SJSA1 (cell line): ENCODE measurements around the gene CNOT6. TPM values are rescaled to one million over a fixed set of nuclear protein-coding genes. Genes with fewer than 3 reads are reported as not detected.
A peak's percentile ranks its signal among the peaks of the same experiment; 100 is the strongest.
"Not testable (repeated sequence)": the region's sequence is repeated elsewhere in the genome, so short reads cannot be mapped to it uniquely, and the experiment has no call there.

Source experiments
- DNase-seq, 2 experiments: peaks; one replicate each; pipeline ENCODE4 v3.0.0-alpha.2; 2015 to 2020; ENCODE audit warnings: low spot score in 2 of 2, low read depth in 1 of 2
- H3K27ac ChIP-seq: fragments of 250-450 bp; sonication (Bioruptor Pico); 2 replicates; pipeline ENCODE4 v1.5.1; 2020; ENCODE audit warnings: mild to moderate bottlenecking, moderate library complexity
- H3K27me3 ChIP-seq: fragments of 250-450 bp; sonication (Bioruptor Pico); replicated peaks from 2 replicates; pipeline ENCODE4 v1.5.1; 2020; ENCODE audit warnings: mild to moderate bottlenecking, moderate library complexity
- H3K36me3 ChIP-seq: fragments of 250-450 bp; sonication (Bioruptor Pico); 2 replicates; pipeline ENCODE4 v1.5.1; 2020; ENCODE audit warnings: mild to moderate bottlenecking
- H3K4me1 ChIP-seq: fragments of 250-450 bp; sonication (Bioruptor Pico); replicated peaks from 2 replicates; pipeline ENCODE4 v1.6.1; 2021; ENCODE audit warnings: mild to moderate bottlenecking
- H3K4me3 ChIP-seq: fragments of 250-450 bp; sonication (Bioruptor Pico); 2 replicates; pipeline ENCODE4 v1.5.1; 2020; ENCODE audit warnings: mild to moderate bottlenecking
- H3K9me3 ChIP-seq: fragments of 250-450 bp; sonication (Bioruptor Pico); replicated peaks from 2 replicates; pipeline ENCODE4 v1.5.1; 2020; ENCODE audit warnings: mild to moderate bottlenecking
- total RNA-seq: library from RNA; depleted of rRNA; stranded (reverse); fragments of >200 nt; shearing (Covaris generic); gene quantifications from 2 replicates; pipeline ENCODE4 v1.2.3, GENCODE V29; 2014

CNOT6 gene
- total RNA-seq, 1 experiment from 2014 or later: 20.1 TPM

- Histone ChIP-seq H3K4me1 (no peaks in the 10 kb centered on the region), H3K36me3 (peaks cover 9% of the 10 kb centered on the region), H3K4me3 (no peak overlapping the region), H3K27ac (no peak overlapping the region), H3K9me3 (no peaks in the 10 kb centered on the region), H3K27me3 (no peaks in the 10 kb centered on the region)
- no peak for DNase-seq
Measured at GRCh38 chr5:180515294-180515693, 21.1 kb downstream of the CNOT6 start.

GRCh38 chr5:180515974-180516373, 21.8 kb downstream of the CNOT6 start:
- H3K4me3 ChIP-seq, H3K36me3 ChIP-seq, H3K27me3 ChIP-seq, H3K4me1 ChIP-seq, H3K9me3 ChIP-seq, H3K27ac ChIP-seq, DNase-seq: not testable (repeated sequence)

- Histone ChIP-seq H3K4me3 (no peak overlapping the region), H3K36me3 (peaks cover 9% of the 10 kb centered on the region), H3K4me1 (no peaks in the 10 kb centered on the region), H3K27me3 (no peaks in the 10 kb centered on the region), H3K27ac (no peak overlapping the region), H3K9me3 (no peaks in the 10 kb centered on the region)
- DNase-seq: no peak
Measured at GRCh38 chr5:180516440-180516839, 22.3 kb downstream of the CNOT6 start.

GRCh38 chr5:180519098-180519497, 24.9 kb downstream of the CNOT6 start:
- H3K36me3 ChIP-seq: peaks cover 9% of the 10 kb centered on the region
- no peak for DNase-seq
- H3K4me1 ChIP-seq: peaks cover 3% of the 10 kb centered on the region
- H3K9me3 ChIP-seq: no peaks in the 10 kb centered on the region
- no peak overlapping the region for H3K27ac ChIP-seq
- no peak overlapping the region for H3K4me3 ChIP-seq
- no peaks in the 10 kb centered on the region for H3K27me3 ChIP-seq

- Histone ChIP-seq H3K27me3 (no peaks in the 10 kb centered on the region), H3K9me3 (no peaks in the 10 kb centered on the region), H3K36me3 (peaks cover 6% of the 10 kb centered on the region), H3K27ac (no peak overlapping the region), H3K4me1 (peaks cover 3% of the 10 kb centered on the region), H3K4me3 (no peak overlapping the region)
- DNase-seq: no peak
Measured at GRCh38 chr5:180521101-180521500, 26.9 kb downstream of the CNOT6 start.

- DNase-seq: no peak
- Histone ChIP-seq H3K36me3 (peaks cover 6% of the 10 kb centered on the region), H3K27me3 (no peaks in the 10 kb centered on the region), H3K27ac (no peak overlapping the region), H3K9me3 (no peaks in the 10 kb centered on the region), H3K4me1 (peaks cover 3% of the 10 kb centered on the region), H3K4me3 (no peak overlapping the region)
Measured at GRCh38 chr5:180521591-180521990, 27.4 kb downstream of the CNOT6 start.

GRCh38 chr5:180522330-180522729, 28.2 kb downstream of the CNOT6 start:
- H3K27ac ChIP-seq: no peak overlapping the region

GRCh38 chr5:180523629-180524466, 29.7 kb downstream of the CNOT6 start:
- peaks cover 3% of the 10 kb centered on the region for H3K4me1 ChIP-seq
- H3K9me3 ChIP-seq: no peaks in the 10 kb centered on the region
- no peak overlapping the region for H3K4me3 ChIP-seq
- DNase-seq: no peak
- H3K27ac ChIP-seq: no peak overlapping the region
- no peaks in the 10 kb centered on the region for H3K27me3 ChIP-seq
- peaks cover 15% of the 10 kb centered on the region for H3K36me3 ChIP-seq

More at GRCh38 chr5:180522330-180522729, 28.2 kb downstream of the CNOT6 start:
- DNase-seq: peak in 1 of 2 experiments; percentile 10
- Histone ChIP-seq H3K36me3 (peaks cover 10% of the 10 kb centered on the region), H3K27me3 (no peaks in the 10 kb centered on the region), H3K4me1 (peaks cover 3% of the 10 kb centered on the region), H3K9me3 (no peaks in the 10 kb centered on the region), H3K4me3 (no peak overlapping the region)

GRCh38 chr5:180525399-180525798, 31.2 kb downstream of the CNOT6 start:
- H3K4me3 ChIP-seq: no peak overlapping the region
- H3K27ac ChIP-seq: no peak overlapping the region
- H3K9me3 ChIP-seq: no peaks in the 10 kb centered on the region
- H3K4me1 ChIP-seq: peaks cover 3% of the 10 kb centered on the region
- H3K36me3 ChIP-seq: peaks cover 23% of the 10 kb centered on the region
- H3K27me3 ChIP-seq: no peaks in the 10 kb centered on the region
- no peak for DNase-seq

- Histone ChIP-seq H3K4me1 (peaks cover 3% of the 10 kb centered on the region), H3K9me3 (no peaks in the 10 kb centered on the region), H3K4me3 (no peak overlapping the region), H3K36me3 (peaks cover 23% of the 10 kb centered on the region), H3K27ac (no peak overlapping the region), H3K27me3 (no peaks in the 10 kb centered on the region)
- no peak for DNase-seq
Measured at GRCh38 chr5:180526269-180526668, 32.1 kb downstream of the CNOT6 start.

- no peak overlapping the region for H3K27ac ChIP-seq
- no peaks in the 10 kb centered on the region for H3K9me3 ChIP-seq
- H3K4me1 ChIP-seq: no peaks in the 10 kb centered on the region
- peaks cover 30% of the 10 kb centered on the region for H3K36me3 ChIP-seq
- H3K4me3 ChIP-seq: no peak overlapping the region
- DNase-seq: no peak
- H3K27me3 ChIP-seq: no peaks in the 10 kb centered on the region
Measured at GRCh38 chr5:180527659-180528058, 33.5 kb downstream of the CNOT6 start.

- not testable (repeated sequence) for H3K27me3 ChIP-seq, DNase-seq, H3K9me3 ChIP-seq, H3K27ac ChIP-seq, H3K4me1 ChIP-seq, H3K4me3 ChIP-seq
- H3K36me3 ChIP-seq: peaks cover 47% of the 10 kb centered on the region
Measured at GRCh38 chr5:180531036-180531585, 36.9 kb downstream of the CNOT6 start.

- no peaks in the 10 kb centered on the region for H3K4me1 ChIP-seq
- H3K27ac ChIP-seq: no peak overlapping the region
- H3K4me3 ChIP-seq: no peak overlapping the region
- no peaks in the 10 kb centered on the region for H3K9me3 ChIP-seq
- DNase-seq: no peak
- H3K27me3 ChIP-seq: no peaks in the 10 kb centered on the region
- H3K36me3 ChIP-seq: peaks cover 54% of the 10 kb centered on the region
Measured at GRCh38 chr5:180532268-180532667, 38.1 kb downstream of the CNOT6 start.

- Histone ChIP-seq H3K4me1 (no peaks in the 10 kb centered on the region), H3K9me3 (no peaks in the 10 kb centered on the region), H3K4me3 (no peak overlapping the region), H3K27ac (no peak overlapping the region), H3K27me3 (no peaks in the 10 kb centered on the region), H3K36me3 (peaks cover 49% of the 10 kb centered on the region)
- no peak for DNase-seq
Measured at GRCh38 chr5:180533845-180534244, 39.7 kb downstream of the CNOT6 start.
